Uterus (tissue), 2 donors: Measurements from ENCODE around the gene NUPR1.

Experiments used
- CTCF ChIP-seq, 4 experiments: fragments of 200-600 bp in 2 of 4; fragments of 450-650 bp in 2 of 4; sonication (generic) in 2 of 4; IDR thresholded peaks; one replicate each; pipeline ENCODE4 v1.5.1; 2016 to 2019; ENCODE audit warnings: antibody characterized with exemption in 4 of 4, mild to moderate bottlenecking in 2 of 4, moderate library complexity in 1 of 4
- POLR2A ChIP-seq, 2 donors: fragments of 450-650 bp; IDR thresholded peaks; one replicate each; pipeline ENCODE4 v1.6.1; 2016; ENCODE audit warnings: antibody characterized with exemption in 2 of 2, mild to moderate bottlenecking in 1 of 2, moderate library complexity in 1 of 2

DNA sequence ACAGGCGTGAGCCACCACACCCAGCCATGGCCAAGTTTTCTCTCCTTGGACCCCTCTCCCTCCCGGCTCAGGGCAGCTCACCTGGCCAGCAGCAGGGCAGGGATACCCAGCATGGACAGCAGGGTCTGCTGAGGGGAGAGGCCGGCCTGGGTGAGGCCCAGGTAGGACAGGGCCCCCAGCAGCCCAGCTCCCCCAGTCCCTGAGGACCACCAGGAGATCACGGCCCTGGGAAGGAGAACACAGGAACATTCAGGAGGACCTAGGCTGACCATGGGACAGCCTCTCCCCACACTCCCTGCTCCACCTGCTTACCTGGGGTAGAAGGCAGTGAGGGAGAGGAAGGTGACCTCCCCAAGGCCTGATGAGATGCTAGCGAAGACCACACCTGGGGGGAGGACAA, 52.5 kb downstream of the NUPR1 start:
- TF ChIP-seq CTCF (IDR thresholded peaks at IDR 0.05) = no peak
- TF ChIP-seq POLR2A (IDR thresholded peaks at IDR 0.05) = no peak
